ENCODE measurements around the gene KLK10.
"Not testable (repeated sequence)": the region's sequence is repeated elsewhere in the genome, so short reads cannot be mapped to it uniquely, and the experiment has no call there.

KLK10 gene

GRCh38 chr19:51000981-51001380 lies 18.5 kb downstream of the KLK10 start:
- no peak for DNase-seq

GRCh38 chr19:51000426-51000825 lies 19.1 kb downstream of the KLK10 start:
- DNase-seq: no peak

GRCh38 chr19:50998686-50999085 lies 20.8 kb downstream of the KLK10 start:
- no peak for DNase-seq

GRCh38 chr19:50998061-50998460 lies 21.4 kb downstream of the KLK10 start:
- no peak for DNase-seq

- DNase-seq: no peak
Observed at GRCh38 chr19:50994129-50994528, 25.4 kb downstream of the KLK10 start.

GRCh38 chr19:50992666-50993035 lies 26.9 kb downstream of the KLK10 start:
- no peak for DNase-seq

GRCh38 chr19:50984416-50984815 lies 35.1 kb downstream of the KLK10 start:
- DNase-seq: not testable (repeated sequence)

- DNase-seq: no peak
Observed at GRCh38 chr19:50983625-50984292, 35.8 kb downstream of the KLK10 start, which contains the start of gene KLK7. Gene KLK7, minus strand, starts transcription at chr19:50983917. Its CDS starts 1,518 bp downstream, at chr19:50982399.

GRCh38 chr19:50982186-50982585 lies 37.3 kb downstream of the KLK10 start:
- no peak for DNase-seq

GRCh38 chr19:50981587-50982146 lies 37.8 kb downstream of the KLK10 start:
- no peak for DNase-seq

- DNase-seq: no peak
Observed at GRCh38 chr19:50980208-50980607, 39.3 kb downstream of the KLK10 start.

GRCh38 chr19:50979758-50980157 lies 39.8 kb downstream of the KLK10 start:
- DNase-seq: no peak

GRCh38 chr19:50978772-50979390 lies 40.6 kb downstream of the KLK10 start:
- no peak for DNase-seq

- no peak for DNase-seq
Observed at GRCh38 chr19:50977626-50978025, 41.9 kb downstream of the KLK10 start.

GRCh38 chr19:50975766-50976165 lies 43.7 kb downstream of the KLK10 start:
- DNase-seq: no peak

- DNase-seq: no peak
Observed at GRCh38 chr19:50974702-50975556, 44.6 kb downstream of the KLK10 start.

GRCh38 chr19:50972795-50973376 lies 46.6 kb downstream of the KLK10 start:
- no peak for DNase-seq

GRCh38 chr19:50969810-50970209 lies 49.7 kb downstream of the KLK10 start:
- DNase-seq: not testable (repeated sequence)

- DNase-seq: no peak
Observed at GRCh38 chr19:50969413-50969760, 50.1 kb downstream of the KLK10 start, which contains the start of gene KLK6. Gene KLK6, minus strand, starts transcription at chr19:50969591. Its CDS starts 1,487 bp downstream, at chr19:50968104.

- DNase-seq: no peak
Observed at GRCh38 chr19:50968716-50969412, 50.6 kb downstream of the KLK10 start.

- no peak for DNase-seq
Observed at GRCh38 chr19:50967929-50968715, 51.4 kb downstream of the KLK10 start.

GRCh38 chr19:50964266-50964665 lies 55.2 kb downstream of the KLK10 start:
- no peak for DNase-seq

Data from NCI-H1092 (cell line).